GM19193 (cell line): Measurements from ENCODE around the gene SEMA4B.

ENCODE experiments used
- POLR2A ChIP-seq: IDR thresholded peaks from 4 replicates; pipeline ENCODE4 v1.6.1; 2011; ENCODE audit not compliant: insufficient read depth, insufficient read length; ENCODE audit errors: extremely low read depth

The SEMA4B gene

DNA sequence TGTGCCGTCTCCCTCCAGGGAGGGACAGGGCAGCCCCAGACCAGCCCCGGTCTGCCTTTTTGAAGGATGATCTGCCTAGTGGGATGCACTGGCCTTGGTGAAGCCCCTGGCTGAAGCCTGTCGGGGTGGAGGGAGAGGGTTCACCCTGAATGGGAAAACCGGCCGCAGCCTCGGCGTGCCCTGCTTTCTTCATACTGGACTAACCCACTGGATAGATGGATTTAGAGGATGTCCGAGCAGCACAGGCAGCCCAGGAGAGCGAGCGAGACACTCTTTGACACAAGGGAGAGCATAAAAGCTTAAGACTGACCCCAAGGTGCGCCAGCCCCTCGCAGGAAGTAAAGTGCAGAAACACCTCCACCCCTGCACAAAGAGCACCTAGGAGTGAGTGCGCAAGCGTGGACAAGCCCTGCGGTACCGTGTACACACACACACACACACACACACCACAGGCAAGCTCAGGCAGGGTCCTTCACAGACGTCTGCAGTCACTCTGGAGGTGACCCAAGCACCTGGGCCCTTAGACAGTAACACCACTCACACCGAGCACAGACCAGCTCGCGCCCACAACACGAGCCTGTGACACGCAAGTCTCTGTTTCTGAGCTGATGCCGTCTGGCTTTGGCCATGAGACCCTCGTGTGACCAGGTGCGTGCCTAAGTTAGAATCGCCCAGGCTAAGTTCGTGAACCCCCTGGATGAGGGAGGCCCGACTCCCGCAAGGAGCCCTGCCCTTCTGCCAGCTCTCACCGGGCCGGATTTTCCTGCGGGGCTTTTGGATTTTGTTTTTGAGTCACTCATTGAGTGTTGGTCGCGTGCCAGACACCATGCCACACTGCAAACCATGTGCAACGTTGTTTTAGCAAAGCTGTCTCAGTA lies 11.3 kb downstream of the SEMA4B start:
- TF ChIP-seq POLR2A, result no peak

DNA sequence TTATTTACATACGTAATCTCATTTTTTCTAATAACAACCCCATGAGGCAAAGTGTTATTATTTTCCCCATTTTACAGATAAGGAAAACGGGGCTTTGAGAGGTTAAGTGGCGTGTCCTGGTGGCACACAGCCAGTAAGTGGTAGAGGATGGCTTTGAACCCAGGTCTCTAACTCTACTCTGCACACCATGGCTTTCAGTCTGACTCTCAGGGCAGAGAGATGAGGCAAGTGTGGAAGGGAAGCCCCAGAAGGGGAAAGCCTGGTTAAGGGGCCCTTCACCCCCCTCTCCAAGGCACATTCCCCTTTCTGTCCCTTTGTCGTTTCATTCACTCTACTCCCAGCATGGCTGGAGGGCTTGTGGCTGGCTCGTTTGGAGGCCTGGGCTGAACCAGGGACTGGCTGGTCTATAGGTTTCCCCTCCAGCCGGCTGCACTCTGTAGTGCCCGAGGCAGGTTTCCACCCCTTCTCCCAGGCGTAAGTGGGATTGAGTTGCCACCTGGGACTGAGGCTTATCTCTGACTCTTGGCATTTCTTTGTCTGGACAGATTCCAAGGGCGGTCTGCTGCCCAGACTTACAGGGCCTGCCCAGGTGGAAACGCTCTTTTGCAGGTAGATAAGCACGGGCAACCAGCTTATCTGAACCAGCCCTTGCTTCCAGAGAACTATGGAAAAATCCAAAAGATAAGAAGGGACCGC lies 12.1 kb downstream of the SEMA4B start:
- TF ChIP-seq POLR2A, result no peak

DNA sequence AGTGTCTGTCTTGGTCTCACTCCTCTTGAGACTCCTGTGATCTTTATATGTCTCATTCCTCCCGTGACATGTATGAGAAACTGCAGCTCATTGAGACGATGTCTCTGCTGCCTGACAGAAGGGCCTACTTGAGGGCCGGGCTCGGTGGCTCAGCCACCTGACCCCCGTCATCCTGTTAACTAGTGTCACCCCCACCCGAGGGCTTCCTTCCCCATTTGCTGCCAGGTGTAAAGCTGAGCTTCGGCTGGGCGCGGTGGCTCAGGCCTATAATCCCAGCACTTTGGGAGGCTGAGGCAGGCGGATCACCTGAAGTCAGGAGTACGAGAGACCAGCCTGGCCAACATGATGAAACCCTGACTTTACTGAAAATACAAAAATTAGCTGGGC lies 12.7 kb downstream of the SEMA4B start:
- no peak for TF ChIP-seq POLR2A

DNA sequence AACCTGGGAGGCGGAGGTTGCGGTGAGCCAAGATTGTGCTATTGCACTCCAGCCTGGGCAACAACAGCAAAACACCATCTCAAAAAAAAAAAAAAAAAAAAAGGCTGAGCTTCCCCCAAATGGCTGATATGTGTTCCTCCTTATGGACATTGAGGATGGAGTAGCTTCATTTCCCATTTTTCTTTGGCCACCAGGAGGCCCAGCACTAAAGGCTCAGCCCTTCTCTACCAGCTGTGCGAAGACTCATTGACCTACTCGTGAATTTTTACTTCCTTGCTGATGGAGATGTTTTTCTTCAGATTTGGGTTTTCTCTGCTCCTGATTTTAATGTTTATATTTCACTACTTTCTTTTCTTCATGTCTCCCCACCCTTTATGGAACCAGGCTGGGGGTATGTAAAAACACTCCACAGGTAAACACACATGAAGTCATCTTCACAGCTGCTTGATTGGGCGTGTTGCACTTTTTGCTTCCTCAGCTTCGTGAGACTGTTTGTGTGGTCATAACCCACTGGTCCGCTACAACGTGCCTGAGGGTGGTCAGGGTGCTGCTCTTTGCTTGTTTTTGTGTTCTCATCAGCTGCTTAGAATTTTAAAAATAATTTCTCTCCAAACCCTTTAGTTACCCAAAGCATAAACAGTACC lies 13.5 kb downstream of the SEMA4B start:
- TF ChIP-seq POLR2A, result no peak

DNA sequence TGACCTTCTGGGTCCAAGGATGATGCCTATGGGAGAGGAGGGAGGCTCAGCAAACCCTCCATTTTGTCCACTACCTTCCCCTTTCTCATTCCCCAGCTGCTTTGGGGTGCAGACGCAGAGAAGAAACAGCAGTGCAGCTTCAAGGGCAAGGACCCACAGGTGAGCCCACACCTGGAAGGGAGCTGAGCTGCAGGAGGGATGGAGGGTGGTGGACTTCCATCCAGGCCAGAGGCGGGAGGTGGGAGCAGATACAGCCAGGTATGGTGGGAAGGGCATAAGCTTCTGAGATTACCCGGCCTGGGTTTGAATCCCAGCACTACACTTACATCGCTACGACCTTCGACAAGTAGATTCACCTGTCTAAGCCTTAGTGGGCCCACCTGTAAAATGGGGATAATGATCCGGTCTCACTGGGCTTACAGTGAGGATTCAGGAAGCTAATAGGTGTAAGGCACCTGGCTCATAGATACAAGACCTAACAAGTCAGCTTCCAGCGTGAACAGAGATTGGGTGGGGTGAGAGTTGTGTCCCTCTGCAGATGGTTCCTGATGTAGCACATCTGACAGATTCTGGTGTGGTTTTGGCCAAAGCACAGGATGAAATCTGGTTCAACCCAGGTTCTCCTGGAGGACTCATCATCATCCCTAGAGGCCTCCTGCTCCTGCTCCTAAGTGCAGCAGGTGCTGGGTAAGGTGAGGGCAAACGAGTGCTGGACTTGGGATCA lies 16.7 kb downstream of the SEMA4B start:
- no peak for TF ChIP-seq POLR2A

DNA sequence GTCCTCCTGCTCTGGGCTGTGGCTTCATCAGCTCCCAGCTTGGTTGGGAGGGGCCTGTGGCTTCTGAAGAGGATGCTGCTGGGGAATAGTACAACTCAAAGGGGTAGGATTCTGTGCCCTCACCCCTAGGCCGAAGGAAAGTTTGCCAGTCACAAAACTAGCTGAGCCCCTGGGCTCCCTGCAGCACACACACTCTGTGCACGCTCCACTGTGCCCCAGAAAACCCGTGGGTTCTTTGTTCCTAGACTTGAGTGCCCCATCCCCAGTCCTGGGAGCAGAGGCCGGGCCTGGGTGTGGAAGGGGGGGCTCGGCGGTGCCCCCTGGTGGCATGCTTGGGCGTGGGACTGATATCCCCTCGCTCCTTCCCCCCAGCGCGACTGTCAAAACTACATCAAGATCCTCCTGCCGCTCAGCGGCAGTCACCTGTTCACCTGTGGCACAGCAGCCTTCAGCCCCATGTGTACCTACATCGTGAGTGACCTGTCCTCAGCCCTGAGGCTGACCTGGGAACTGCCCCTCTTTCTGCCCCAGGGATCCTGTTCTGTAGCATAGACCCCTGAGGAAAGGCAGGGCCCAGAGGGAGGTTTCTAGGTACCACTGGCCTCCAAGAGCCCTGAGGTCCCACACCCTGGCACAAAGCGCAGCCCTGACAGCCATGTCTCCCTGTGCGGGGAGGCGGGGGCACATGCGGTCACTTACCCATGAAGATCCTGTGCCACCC lies 18.5 kb downstream of the SEMA4B start:
- TF ChIP-seq POLR2A, result no peak

DNA sequence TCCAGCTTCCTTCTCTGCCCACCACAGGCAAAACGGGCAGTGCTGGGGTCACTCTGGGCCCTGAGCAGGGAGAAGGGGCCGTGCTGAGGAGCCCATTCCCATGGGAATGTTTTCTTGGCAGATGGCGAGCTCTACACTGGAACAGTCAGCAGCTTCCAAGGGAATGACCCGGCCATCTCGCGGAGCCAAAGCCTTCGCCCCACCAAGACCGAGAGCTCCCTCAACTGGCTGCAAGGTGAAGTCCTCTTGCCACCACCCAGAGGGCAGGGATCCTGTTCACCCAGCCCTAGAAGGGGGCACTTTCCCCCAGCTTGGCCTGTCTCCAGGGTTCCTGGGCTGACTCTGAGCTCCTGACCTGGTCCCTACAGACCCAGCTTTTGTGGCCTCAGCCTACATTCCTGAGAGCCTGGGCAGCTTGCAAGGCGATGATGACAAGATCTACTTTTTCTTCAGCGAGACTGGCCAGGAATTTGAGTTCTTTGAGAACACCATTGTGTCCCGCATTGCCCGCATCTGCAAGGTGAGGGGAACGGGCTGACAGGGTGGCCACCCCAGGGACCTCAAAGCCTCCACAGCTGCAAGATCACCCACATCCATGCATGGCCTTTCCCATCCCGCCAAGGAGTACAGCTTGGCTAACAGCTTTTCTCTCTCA lies 20.2 kb downstream of the SEMA4B start:
- TF ChIP-seq POLR2A, result no peak

DNA sequence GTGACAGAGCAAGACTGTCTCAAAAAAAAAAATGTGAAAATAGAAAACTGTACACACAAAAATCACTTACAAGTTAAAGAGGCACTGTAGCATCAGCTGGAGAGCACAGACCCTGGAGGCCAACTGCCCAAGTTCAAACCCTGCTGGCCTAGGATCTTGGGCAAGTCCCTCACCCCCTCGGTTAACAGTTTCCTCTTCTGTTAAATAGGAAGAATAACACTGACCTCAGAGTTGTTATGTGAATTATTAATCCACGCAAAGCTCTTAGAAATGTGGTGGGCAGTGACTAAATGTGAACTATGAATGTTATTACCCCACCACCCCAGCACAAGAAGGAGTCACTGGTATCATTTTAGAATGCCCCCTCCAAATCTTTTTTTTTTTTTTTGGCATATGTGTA lies 21.4 kb downstream of the SEMA4B start:
- no peak for TF ChIP-seq POLR2A

DNA sequence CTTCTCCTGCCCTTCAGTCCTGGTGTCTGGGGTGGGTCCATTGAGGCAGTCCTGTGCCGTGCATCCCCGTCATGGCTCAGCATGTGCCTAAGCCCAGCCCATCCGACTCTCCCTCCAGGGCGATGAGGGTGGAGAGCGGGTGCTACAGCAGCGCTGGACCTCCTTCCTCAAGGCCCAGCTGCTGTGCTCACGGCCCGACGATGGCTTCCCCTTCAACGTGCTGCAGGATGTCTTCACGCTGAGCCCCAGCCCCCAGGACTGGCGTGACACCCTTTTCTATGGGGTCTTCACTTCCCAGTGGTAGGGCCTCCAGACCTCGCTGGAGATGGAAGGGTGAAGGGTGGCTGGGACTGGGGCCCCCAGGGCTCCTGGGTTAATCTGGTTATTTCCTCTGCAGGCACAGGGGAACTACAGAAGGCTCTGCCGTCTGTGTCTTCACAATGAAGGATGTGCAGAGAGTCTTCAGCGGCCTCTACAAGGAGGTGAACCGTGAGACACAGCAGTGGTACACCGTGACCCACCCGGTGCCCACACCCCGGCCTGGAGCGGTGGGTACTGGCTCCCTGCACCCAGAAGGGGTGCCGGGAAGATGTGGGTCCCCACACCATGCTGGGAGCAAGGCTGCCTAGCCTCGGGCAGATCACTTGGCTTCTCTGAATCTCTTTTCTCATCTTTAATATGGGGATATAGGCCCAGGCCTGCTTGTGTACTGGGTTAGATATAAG lies 22.5 kb downstream of the SEMA4B start:
- no peak for TF ChIP-seq POLR2A

DNA sequence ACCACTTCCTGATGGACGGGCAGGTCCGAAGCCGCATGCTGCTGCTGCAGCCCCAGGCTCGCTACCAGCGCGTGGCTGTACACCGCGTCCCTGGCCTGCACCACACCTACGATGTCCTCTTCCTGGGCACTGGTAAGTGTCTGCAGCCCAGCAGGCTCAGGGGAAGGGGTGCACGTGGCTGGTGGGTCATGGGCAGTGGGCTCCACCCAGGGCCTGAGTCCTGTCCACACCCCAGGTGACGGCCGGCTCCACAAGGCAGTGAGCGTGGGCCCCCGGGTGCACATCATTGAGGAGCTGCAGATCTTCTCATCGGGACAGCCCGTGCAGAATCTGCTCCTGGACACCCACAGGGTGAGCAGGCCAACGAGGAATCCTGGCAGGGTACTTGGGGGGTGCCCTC lies 23.9 kb downstream of the SEMA4B start:
- no peak for TF ChIP-seq POLR2A

DNA sequence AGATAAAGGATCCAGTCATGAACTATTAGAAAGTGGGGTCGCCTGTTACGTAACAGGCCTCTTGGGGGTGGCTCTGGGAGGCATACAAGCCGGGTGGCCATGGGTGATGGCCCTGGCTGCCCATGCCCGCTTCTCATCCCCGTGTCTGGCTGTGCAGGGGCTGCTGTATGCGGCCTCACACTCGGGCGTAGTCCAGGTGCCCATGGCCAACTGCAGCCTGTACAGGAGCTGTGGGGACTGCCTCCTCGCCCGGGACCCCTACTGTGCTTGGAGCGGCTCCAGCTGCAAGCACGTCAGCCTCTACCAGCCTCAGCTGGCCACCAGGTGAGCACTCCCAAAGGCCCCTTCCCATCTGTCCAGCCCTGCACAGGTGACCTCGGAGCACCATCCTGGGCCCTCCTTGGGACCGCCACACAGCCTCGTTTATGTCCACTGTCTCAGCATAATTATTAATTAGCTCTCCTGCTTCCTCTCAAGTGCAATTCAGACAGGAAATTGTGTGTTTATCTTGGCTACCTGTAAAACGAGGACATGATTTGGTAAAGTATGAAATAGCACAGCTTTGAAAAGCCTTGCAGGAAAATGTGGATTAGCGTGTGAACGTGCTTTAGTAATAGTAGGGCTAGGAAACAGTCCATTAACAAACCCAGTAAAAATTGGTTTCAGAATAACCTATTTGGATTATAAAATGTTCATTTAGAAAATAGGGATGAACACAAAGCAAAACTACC lies 24.5 kb downstream of the SEMA4B start:
- no peak for TF ChIP-seq POLR2A

DNA sequence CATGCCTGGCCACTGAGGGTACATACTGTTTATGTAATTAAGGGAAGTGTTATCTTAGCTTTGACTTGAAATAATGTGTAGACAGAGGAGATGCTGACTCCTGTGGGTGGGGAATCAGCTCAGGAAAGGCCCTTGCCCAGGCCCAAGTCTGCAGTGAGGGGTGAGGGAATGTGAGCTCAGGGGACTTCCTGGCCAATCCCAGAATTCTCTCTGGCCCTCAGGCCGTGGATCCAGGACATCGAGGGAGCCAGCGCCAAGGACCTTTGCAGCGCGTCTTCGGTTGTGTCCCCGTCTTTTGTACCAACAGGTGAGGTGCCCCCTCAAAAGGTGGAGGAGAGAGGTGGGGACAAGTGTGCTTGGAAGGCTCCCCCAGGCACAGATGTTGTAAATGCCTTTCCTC lies 26.2 kb downstream of the SEMA4B start:
- no peak for TF ChIP-seq POLR2A

DNA sequence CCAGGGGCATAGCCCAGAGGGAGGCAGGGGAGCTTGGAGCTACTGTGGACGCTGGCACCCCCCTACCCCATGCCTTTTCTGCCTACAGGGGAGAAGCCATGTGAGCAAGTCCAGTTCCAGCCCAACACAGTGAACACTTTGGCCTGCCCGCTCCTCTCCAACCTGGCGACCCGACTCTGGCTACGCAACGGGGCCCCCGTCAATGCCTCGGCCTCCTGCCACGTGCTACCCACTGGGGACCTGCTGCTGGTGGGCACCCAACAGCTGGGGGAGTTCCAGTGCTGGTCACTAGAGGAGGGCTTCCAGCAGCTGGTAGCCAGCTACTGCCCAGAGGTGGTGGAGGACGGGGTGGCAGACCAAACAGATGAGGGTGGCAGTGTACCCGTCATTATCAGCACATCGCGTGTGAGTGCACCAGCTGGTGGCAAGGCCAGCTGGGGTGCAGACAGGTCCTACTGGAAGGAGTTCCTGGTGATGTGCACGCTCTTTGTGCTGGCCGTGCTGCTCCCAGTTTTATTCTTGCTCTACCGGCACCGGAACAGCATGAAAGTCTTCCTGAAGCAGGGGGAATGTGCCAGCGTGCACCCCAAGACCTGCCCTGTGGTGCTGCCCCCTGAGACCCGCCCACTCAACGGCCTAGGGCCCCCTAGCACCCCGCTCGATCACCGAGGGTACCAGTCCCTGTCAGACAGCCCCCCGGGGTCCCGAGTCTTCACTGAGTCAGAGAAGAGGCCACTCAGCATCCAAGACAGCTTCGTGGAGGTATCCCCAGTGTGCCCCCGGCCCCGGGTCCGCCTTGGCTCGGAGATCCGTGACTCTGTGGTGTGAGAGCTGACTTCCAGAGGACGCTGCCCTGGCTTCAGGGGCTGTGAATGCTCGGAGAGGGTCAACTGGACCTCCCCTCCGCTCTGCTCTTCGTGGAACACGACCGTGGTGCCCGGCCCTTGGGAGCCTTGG lies 27.0 kb downstream of the SEMA4B start:
- no peak for TF ChIP-seq POLR2A
